HG03159 (cell line): ENCODE measurements around the gene NEAT1.
A peak's percentile ranks its signal among the peaks of the same experiment; 100 is the strongest.

Source experiments
- ATAC-seq: cut with Tn5 transposase; IDR thresholded peaks from one replicate; pipeline ENCODE4 v1.9.1; 2021; ENCODE audit warnings: mild to moderate bottlenecking, moderate library complexity; ENCODE audit not compliant: unreplicated experiment

The NEAT1 gene

GRCh38 chr11:65422633-65423515, at the start of gene NEAT1:
Gene NEAT1, plus strand, starts transcription at chr11:65422798.
- ATAC-seq, result no peak

GRCh38 chr11:65373839-65374580, 48.6 kb upstream of the NEAT1 start:
- no peak for ATAC-seq

GRCh38 chr11:65375012-65375411, 47.6 kb upstream of the NEAT1 start:
- no peak for ATAC-seq

- ATAC-seq, result no peak
Measured at GRCh38 chr11:65376138-65376713, 46.4 kb upstream of the NEAT1 start.

GRCh38 chr11:65377036-65377435, 45.6 kb upstream of the NEAT1 start:
- ATAC-seq, result no peak

- ATAC-seq, result no peak
Measured at GRCh38 chr11:65377777-65378176, 44.8 kb upstream of the NEAT1 start.

GRCh38 chr11:65378208-65378927, 44.2 kb upstream of the NEAT1 start:
- ATAC-seq, result no peak

GRCh38 chr11:65378928-65379638, 43.5 kb upstream of the NEAT1 start:
- ATAC-seq, result no peak

GRCh38 chr11:65379698-65380459, 42.7 kb upstream of the NEAT1 start:
- no peak for ATAC-seq

GRCh38 chr11:65380460-65381119, 42.0 kb upstream of the NEAT1 start:
- no peak for ATAC-seq

GRCh38 chr11:65381716-65382032, 40.9 kb upstream of the NEAT1 start:
- ATAC-seq, result no peak

GRCh38 chr11:65382033-65382803, 40.4 kb upstream of the NEAT1 start, which contains the start of gene SLC25A45:
Gene SLC25A45, minus strand, starts transcription at chr11:65382646. Its CDS starts 695 bp downstream, at chr11:65381951.
- ATAC-seq, result peak; percentile 59

- ATAC-seq, result peak; percentile 1
Measured at GRCh38 chr11:65382804-65383368, 39.7 kb upstream of the NEAT1 start.

GRCh38 chr11:65383778-65384177, 38.8 kb upstream of the NEAT1 start:
- no peak for ATAC-seq

GRCh38 chr11:65384301-65384889, 38.2 kb upstream of the NEAT1 start:
- ATAC-seq, result no peak

- ATAC-seq, result no peak
Measured at GRCh38 chr11:65386307-65387140, 36.1 kb upstream of the NEAT1 start, which contains the start of gene FRMD8. Gene FRMD8, plus strand, starts transcription at chr11:65386637. Its CDS starts 400 bp downstream, at chr11:65387037.

- no peak for ATAC-seq
Measured at GRCh38 chr11:65388731-65389130, 33.9 kb upstream of the NEAT1 start.
